HG03565 (cell line): ENCODE data around the gene SV2B.

Source experiments
- ATAC-seq: cut with Tn5 transposase; IDR thresholded peaks from one replicate; pipeline ENCODE4 v1.9.1; 2021; ENCODE audit warnings: mild to moderate bottlenecking, moderate library complexity; ENCODE audit not compliant: unreplicated experiment

The SV2B gene

DNA sequence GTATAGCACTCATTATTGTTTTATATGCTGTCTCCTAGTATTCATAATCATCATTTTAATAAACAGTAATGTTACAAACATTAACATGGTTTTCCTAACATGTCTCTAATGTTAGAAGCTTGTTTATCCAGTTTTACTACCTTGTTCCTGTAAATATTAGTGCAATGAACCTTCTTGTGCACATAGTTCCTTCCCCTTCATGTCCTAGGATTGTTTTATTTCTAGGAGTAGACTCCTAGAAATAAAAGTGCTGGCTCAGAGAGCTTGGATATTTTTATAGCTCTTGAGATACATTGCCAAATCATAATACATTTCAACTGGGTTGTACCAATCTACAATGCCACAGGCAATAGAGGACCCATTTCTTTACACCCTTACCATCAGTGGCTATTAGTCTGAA, 161.3 kb downstream of the SV2B start:
- ATAC-seq = no peak

DNA sequence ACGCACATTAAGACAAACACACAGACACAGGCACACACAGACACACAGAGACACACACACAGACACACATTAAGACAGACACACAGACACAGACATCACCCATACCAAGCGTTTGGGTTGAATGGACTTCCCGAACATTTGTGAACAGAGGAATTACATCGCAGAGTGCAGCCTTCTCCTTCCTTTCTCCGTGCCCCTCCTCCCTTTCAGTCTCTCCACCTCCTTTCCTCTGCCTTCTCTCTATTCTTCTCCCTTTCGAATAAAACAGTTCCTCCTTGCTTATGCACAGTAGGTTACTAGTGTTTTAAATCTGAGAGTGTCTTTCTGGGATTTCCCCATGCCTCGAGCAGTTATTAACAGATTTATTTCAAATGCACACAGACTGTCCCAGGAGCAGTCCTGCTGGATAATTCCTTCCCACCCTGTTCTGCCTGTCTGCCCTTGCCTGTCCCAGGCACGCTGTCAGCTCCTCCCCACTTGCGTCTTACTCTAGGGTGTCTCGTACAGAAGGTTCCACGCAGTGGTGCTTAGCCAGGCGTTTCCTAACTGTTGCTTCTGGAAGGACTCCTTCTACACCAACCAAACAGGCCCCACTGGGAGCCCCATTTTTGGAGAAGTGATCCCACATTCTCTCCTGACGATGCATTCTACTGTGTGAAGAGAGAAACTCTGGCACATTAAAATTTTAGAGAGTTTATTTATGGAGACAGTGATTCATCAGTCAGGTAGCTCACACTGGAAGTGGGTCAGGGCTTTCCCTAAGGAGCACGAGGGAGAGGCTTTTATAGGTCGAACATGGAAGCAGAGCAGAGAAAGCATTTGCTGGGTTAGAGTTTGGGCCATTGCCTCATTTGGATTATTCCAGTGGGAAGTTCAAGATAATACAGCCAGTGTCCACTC, 163.8 kb downstream of the SV2B start:
- ATAC-seq = no peak

DNA sequence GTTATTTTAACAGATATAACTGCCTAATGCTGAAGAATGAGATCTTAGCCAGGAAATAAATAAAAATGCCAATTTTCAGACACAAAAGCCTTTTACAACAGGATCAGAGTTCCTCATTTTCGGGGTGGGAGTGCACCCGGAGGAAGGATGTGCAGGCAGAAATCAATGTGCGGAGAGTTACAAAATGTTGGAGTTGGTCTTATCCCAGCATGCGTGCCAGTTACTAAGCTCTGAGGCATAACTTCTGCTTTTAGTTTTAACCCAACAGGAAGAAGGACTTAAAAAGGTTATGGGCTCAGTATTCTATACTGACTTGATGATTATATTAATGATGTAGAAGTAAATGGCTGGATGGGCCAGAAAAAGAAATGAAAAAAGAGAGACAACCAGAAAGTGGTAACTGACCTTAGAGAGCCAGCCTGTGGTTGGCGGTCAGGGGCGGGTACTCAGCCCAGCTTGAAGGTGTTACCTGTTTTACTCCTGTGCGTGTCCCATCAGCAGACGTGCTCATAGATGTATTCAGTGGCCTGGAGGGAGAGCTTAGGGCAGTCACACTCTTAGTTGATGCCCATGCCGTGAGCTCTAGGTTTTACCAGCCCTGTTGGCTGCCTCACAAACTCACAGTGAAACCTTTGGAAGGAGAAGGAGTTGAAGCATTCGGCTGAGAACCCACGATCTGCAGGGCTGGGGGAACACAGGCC, 164.7 kb downstream of the SV2B start:
- no peak for ATAC-seq

DNA sequence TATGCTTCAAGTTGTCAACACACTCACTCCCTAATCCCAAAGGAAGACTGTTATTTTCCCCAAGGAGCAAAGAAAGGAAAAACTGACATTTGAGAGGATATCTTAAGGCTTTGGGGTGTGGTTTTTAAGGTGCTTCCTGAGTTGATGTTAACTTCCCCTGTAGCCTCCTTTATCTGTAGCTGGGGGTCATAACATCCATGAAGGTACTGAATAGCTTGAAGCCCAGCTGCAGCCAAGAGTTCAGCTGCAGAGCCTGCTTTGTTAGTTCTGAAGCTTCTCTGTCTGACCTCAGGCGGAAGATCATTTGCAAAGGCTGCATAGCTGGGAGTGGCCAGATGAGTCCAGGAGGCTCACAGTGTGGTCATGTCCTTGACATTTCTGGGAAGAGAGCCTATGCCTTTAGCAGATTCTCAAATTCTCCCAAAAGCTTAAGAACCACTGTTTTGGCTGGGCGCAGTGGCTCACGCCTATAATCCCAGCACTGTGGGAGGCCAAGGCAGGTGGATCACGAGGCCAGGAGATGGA, 165.4 kb downstream of the SV2B start:
- ATAC-seq = no peak

DNA sequence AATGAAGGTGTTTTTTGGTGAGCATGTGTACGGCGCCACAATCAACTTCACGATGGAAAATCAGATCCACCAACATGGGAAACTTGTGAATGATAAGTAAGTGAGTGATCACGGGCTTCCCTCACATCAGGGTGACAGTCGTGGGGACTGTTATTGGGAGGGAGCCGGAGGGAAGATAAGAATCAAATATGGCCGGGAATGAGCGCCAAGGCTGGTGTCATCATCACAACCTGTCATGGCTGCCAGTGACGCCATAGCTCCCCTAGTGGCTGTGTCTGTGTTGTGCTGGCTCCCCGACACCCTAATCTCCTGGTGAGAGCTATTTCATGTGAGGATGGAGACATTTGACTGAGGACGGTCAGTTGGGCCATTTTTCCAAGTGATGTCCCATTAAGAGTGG, 168.5 kb downstream of the SV2B start:
- no peak for ATAC-seq

DNA sequence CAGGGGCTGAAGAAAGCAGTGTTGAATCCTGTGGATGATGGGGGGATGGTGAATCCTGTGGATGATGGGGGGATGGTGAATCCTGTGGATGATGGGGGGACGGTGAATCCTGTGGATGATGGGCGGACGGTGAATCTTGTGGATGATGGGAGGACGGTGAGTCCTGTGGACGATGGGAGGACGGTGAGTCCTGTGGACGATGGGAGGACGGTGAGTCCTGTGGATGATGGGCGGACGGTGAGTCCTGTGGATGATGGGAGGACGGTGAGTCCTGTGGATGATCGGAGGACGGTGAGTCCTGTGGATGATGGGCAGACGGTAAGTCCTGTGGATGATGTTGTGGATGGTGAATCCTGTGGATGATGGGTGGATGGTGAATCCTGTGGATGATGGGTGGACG, 170.7 kb downstream of the SV2B start:
- ATAC-seq = no peak

DNA sequence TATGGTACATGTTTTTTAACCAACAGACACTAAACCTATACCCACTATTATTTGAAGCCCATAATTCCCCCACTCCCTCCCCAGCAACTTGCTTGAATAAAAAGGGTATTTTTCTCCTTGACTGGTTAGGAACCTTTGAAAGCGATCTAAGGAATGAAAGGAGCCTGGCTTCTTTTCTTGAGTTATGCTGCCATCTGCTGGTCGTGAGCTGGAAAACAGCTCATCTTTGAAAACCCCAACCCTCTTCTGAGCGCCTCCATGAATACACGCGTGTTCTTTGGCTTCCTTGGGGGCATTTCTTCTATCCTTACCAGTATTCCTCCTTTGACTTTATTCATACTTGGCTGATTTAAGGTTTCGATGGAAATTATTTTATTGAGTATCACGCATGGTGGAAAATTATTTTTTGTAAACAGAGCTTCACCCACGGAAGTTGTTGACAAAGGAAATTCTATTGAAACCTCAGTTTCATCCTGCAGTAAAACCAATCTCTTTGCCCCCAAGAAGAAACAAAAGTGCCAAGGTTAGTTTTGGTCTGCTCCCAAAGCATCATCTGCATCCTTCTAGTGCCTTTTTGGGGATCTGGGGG, 171.6 kb downstream of the SV2B start:
- ATAC-seq = peak; percentile 52

DNA sequence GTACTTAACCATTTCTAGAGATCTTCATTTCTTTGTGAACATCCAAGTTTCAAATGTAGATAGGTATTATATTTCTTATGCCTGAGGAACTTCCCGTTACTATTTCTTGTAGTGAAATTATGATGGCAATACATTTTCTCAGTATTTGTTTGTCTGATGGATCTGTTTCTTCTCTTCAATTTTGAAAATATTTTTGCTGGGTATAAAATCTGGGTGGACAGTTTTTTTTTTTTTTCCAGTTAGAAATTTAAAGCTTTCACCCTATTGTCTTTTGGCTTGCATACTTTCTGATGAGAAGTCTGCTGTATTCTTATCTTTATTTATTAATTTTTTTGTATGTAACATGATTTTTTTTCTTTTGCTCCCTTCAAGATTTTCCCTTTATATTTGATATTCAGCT, 175.8 kb downstream of the SV2B start:
- no peak for ATAC-seq

DNA sequence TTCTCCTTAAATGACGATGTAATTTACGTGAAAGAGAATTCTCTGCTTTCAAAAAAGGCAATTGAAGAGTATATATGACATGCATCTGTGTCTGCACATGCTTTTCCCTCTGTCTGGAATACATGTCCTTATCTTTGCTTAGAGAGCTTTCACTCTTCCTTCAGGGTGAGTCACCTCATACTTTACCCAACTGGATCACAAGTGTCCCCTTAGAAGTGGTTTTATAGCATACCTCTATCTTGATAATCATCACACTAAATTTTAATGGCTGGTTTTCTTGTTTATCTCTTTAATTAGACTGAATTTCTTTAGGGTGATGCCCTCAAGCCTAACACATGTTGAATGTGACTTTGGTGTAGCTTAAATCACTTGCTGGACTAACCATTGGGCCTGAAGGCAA, 178.9 kb downstream of the SV2B start:
- no peak for ATAC-seq

DNA sequence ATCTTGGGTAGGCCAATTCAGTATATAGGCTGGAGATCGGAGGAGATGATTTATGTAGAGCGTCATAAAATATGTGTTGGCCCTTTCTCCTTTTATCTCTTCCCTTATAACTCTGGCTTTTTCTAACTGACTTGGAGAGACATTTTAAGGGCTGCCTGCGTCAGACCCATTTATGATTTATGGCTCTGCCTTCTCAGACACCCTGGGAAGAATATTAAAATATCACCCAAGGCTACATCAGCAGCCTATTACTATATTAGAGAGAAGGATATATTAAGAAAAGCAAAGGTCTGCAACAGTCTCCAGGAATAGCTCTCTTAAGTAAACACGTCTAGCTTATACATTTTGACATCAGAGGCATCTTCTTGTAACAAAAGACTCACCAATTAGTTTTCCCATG, 179.4 kb downstream of the SV2B start:
- ATAC-seq = no peak

DNA sequence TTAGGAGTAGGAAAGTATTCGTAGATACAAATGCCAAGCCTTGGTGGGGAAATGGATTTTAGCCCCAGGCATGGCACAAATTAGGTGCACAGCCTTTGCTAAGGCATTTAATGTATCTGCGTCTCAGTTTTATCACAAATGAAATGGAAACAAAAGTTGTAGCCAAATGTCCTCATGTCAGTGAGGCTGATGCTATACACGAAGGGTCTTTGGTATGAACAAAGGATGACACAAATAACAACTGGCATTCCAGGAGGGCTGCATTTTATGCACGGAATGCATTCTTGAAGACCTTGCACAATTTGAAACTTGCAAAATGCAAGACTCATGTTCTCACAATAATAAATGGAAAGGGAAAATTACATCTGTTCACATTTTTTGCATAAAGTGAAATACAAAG, 181.9 kb downstream of the SV2B start:
- no peak for ATAC-seq

DNA sequence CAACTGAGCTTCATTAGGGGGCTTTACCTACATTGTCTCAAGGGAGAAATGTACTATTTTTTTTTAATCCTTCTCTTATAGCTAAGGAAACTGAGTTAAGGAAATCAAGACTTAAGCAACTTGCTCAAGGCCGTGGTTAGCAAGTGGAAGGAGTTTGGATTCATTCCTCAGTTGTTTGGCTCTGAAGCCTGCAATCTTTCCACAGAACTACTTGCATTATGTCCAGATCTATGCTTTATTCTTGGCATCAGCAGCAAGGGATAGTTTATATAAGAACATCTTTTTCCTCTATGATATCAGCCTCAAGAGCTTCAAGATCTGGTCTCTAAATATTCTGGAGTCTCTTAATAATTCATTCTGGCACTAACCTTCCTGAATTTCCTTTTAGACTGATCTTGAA, 182.4 kb downstream of the SV2B start:
- no peak for ATAC-seq

DNA sequence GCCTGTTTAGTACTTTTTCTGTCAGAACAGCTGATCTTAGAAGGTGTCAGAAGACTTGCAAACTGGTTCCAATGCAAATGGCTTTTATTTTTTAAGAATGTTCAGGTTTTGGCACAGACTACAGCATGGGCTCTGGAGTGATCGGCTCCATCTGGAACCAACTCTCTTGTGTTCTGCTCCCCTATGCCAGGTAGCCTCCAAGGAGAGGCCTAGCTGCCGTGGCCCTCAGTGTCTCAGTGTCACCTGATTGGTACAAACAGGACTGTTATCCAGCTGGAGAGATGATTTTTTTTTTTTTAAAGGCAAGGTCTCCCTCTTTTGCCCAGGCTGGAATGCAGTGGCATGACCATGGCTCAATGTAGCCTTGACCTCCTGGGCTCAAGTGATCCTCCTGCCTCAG, 183.1 kb downstream of the SV2B start:
- no peak for ATAC-seq

DNA sequence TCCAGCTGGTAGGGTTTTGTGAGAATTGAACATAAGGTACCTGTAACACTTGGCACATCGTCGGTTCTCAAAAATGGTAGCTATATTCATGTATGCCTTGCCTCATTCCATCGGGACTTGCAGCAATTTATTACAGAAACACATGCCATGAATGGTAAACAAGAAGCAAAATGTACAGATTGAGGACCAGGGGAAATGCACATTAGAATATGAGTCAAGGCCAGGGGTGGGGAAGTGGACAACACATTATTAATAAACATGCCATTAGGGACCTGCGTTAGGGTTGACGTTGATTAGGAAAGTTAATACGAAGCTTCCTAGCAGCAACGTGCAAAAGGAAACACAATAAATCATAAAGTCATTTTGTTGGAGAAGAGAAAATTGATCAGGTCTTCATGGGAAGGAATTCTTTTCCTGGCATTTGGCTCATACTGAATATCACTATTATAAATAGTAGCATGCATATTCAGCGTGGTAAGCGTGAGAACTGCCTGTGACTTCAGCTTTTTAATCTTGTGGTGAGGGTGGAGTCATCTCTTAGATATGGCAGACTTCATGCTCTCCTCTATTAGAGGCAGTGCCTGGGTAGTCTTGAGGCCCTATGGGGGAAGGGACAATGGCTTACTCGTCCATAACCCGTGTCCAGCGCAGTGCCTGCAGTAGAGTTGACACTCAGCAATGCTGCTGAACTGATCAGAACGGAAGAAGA, 184.9 kb downstream of the SV2B start:
- no peak for ATAC-seq

DNA sequence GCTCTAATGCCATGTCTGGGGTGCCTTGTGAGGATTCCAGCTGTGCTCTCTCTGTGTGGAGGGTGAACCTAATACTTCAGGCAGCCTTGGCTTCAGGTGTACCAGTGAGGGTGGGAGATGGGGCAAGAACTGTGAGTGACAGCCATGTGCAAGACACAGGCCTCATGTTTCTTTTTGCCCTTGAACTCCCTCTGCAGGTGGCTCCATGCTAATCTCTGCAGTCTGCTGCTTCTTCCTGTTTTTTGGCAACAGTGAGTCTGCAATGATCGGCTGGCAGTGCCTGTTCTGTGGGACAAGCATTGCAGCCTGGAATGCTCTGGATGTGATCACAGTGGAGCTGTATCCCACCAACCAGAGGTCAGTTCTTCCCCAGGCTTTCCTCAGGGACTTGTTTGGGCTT, 189.3 kb downstream of the SV2B start:
- no peak for ATAC-seq

DNA sequence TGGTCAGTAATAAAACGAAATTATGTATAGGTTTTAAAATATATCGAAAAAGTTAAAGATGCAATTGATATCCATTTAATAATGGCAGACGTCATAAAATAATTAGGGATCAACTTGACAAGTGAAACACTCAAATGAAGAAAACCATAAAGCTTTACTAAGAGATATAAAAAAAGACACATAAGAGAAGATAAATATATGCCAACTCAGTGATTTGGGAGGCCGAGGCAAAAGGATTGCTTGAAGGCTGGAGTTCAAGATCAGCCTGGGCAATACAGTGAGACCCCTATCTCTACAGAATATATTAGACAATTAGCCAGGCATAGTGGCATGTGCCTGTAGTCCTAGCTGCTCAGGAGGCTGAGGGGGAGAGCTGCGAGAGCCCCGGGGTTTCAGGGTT, 190.5 kb downstream of the SV2B start:
- ATAC-seq = no peak

DNA sequence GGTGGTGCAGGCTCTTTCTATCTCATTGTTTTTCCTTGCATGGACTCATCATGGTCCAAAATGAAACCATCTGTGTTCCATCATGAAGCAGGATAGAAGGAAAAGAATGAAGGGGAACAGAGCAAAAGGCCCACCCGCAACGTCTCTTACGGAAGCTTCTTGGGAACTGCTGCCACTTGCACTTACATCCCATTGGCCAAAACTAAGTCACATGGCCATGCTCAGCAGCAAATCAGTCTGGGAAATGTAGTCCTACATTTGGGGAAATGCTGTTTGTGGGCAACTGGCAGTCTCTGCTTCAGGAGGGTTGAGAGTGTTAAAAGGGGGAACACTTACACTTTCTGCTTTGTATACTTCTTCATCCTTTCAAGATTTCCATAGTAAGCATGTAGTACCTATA, 191.6 kb downstream of the SV2B start:
- peak; percentile 53 for ATAC-seq

DNA sequence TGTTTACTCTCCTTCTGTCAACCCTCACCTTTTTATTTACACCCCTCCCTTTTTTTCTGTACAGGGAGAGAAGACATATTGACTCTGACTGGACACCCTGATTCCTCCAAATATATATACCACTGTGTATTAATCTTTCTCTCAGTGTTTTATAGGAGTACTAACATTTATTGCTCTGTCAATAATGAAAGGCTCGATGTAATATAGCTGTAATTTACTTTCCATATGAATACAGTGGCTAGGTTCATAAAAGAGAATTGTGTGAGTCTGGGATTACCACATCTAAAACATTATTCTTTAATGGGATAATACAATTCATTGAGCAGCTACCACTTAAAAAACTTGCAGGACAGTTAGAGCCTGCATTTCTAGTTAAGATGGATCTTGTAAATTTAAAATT, 194.3 kb downstream of the SV2B start:
- no peak for ATAC-seq

DNA sequence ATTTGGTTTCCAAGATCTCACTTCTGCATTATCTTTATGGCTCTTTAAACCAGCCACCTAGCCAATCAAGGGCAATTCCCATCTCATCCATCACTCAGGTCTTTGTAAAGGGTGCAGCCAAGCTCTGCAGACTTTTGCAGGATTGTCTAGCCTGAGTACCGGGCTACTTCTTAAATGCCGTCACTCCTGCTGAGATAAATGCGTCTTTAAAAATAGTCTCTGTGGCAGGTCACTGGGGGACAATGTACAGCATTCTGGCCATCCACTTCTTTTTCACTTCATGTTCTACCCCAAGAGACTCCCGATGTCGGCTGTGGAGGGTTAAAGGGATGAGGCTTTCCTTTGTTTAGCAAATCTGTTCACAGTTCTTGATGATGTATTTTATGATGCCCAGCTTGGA, 194.7 kb downstream of the SV2B start:
- no peak for ATAC-seq

DNA sequence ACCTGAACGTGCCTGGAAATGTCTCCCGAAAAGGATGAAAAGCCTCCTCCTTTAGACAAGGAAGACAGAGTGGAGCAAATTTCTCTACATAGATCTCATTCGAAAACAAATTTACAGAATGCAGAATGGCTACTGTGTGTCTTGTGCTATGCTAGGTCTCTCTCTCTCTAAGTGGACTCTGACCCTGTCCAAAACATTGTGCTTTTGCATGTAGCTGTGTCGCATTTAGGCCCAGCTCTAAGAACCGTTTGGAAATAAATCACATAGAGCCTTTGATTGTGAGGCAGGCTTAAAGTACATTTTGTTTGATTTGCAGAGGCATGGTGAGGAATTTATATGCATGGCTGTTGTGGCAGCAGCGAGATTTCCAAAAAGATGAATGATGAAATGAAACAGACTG, 198.0 kb downstream of the SV2B start:
- no peak for ATAC-seq
